HG03558 (cell line): Measurements from ENCODE around the gene ZNG1E.
"Not testable (repeated sequence)": the region's sequence is repeated elsewhere in the genome, so short reads cannot be mapped to it uniquely, and the experiment has no call there.

Experiments used
- ATAC-seq: cut with Tn5 transposase; IDR thresholded peaks from one replicate; pipeline ENCODE4 v1.9.1; 2021; ENCODE audit warnings: moderate number of reproducible peaks; ENCODE audit not compliant: unreplicated experiment; ENCODE audit errors: extremely low read depth

Gene ZNG1E

GRCh38 chr9:65675589-65676021, at the start of gene ZNG1E:
ZNG1E (plus strand) TSS chr9:65675928; CDS start chr9:65675977, 49 bp downstream.
- ATAC-seq = not testable (repeated sequence)

- ATAC-seq = not testable (repeated sequence)
These were observed 2.1 kb upstream of the ZNG1E start for GRCh38 chr9:65673579-65673978.

- ATAC-seq = not testable (repeated sequence)
These were observed 710 bp upstream of the ZNG1E start for GRCh38 chr9:65675018-65675417.

GRCh38 chr9:65676389-65676788, 661 bp downstream of the ZNG1E start:
- ATAC-seq = not testable (repeated sequence)

GRCh38 chr9:65678533-65678932, 2.8 kb downstream of the ZNG1E start:
- not testable (repeated sequence) for ATAC-seq

- not testable (repeated sequence) for ATAC-seq
These were observed 27.8 kb downstream of the ZNG1E start for GRCh38 chr9:65703550-65703949.

- ATAC-seq = not testable (repeated sequence)
These were observed 38.7 kb downstream of the ZNG1E start for GRCh38 chr9:65714445-65714844.

- not testable (repeated sequence) for ATAC-seq
These were observed 61.4 kb downstream of the ZNG1E start, which contains the start of gene FOXD4L4 for GRCh38 chr9:65737096-65737564. FOXD4L4 (plus strand) TSS chr9:65737146; CDS start chr9:65737146, 0 bp downstream.

GRCh38 chr9:65738133-65738532, 62.4 kb downstream of the ZNG1E start:
- ATAC-seq = not testable (repeated sequence)
